Endothelial cell of umbilical vein (primary cell): ENCODE results near the gene CCDC106.

ENCODE experiments used
- MYC ChIP-seq: IDR thresholded peaks from one replicate; pipeline ENCODE4 v1.6.1; 2011; ENCODE audit warnings: mild to moderate bottlenecking, low read depth, low read length
- POLR2A ChIP-seq: IDR thresholded peaks from 2 replicates; pipeline ENCODE4 v1.6.1; 2012; ENCODE audit warnings: low read depth, mild to moderate bottlenecking, control low read depth, low read length
- TF ChIP-seq, protein P1 (sequence below), 2 donors: IDR thresholded peaks; 1 replicate in 1 of 2; 2 replicates in 1 of 2; pipeline ENCODE4 v1.5.1; 2011; ENCODE audit warnings: low read length in 2 of 2, mild to moderate bottlenecking in 2 of 2, moderate library complexity in 2 of 2, control low read depth in 1 of 2, inconsistent platforms in 1 of 2, low read depth in 1 of 2; ENCODE audit not compliant: insufficient read depth in 1 of 2; ENCODE audit errors: extremely low read depth in 1 of 2

- TF ChIP-seq, protein P1, sequence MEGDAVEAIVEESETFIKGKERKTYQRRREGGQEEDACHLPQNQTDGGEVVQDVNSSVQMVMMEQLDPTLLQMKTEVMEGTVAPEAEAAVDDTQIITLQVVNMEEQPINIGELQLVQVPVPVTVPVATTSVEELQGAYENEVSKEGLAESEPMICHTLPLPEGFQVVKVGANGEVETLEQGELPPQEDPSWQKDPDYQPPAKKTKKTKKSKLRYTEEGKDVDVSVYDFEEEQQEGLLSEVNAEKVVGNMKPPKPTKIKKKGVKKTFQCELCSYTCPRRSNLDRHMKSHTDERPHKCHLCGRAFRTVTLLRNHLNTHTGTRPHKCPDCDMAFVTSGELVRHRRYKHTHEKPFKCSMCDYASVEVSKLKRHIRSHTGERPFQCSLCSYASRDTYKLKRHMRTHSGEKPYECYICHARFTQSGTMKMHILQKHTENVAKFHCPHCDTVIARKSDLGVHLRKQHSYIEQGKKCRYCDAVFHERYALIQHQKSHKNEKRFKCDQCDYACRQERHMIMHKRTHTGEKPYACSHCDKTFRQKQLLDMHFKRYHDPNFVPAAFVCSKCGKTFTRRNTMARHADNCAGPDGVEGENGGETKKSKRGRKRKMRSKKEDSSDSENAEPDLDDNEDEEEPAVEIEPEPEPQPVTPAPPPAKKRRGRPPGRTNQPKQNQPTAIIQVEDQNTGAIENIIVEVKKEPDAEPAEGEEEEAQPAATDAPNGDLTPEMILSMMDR (IDR thresholded peaks at IDR 0.05; ENCODE audit: extremely low read depth in 1 of 2, insufficient read depth in 1 of 2, low read depth in 1 of 2, low read length in 2 of 2), result no peak
- TF ChIP-seq POLR2A, result peak; percentile 55
- peak; percentile 18 for TF ChIP-seq MYC
Measured at GRCh38 chr19:55643003-55643886, 4.8 kb upstream of the CCDC106 start, which contains the start of gene ZNF581.
